Fibroblast of lung (primary cell): ENCODE data around the gene RNF115. TPM values are rescaled to one million over a fixed set of nuclear protein-coding genes. Genes with fewer than 3 reads are reported as not detected.

Experiments
- DNase-seq, 2 donors: peaks; one replicate each; pipeline versions ENCODE4 v3.0.0 to v3.0.0-alpha.2; 2010; ENCODE audit warnings: low read depth in 2 of 2
- H2AFZ ChIP-seq: 2 replicates; pipeline ENCODE4 v1.5.1; 2012; ENCODE audit warnings: low read length, control low read depth, inconsistent platforms
- H3K27ac ChIP-seq: 2 replicates; pipeline ENCODE4 v1.5.1; 2011; ENCODE audit warnings: low read length, control low read depth; ENCODE audit not compliant: insufficient read depth
- H3K27me3 ChIP-seq: 2 replicates; pipeline ENCODE4 v1.5.1; 2011; ENCODE audit warnings: mild to moderate bottlenecking, low read length; ENCODE audit not compliant: control insufficient read depth, insufficient read depth
- H3K36me3 ChIP-seq: 2 replicates; pipeline ENCODE4 v1.5.1; 2011; ENCODE audit warnings: low read length; ENCODE audit not compliant: control insufficient read depth, insufficient read depth
- H3K4me1 ChIP-seq: 2 replicates; pipeline ENCODE4 v1.5.1; 2011; ENCODE audit warnings: low read length; ENCODE audit not compliant: control insufficient read depth, insufficient read depth; ENCODE audit errors: extremely low read depth
- H3K4me2 ChIP-seq: 2 replicates; pipeline ENCODE4 v1.5.1; 2011; ENCODE audit warnings: low read length, control low read depth; ENCODE audit not compliant: insufficient read depth; ENCODE audit errors: extremely low read depth
- H3K4me3 ChIP-seq, 4 experiments: fragments of 200-600 bp in 1 of 4; sonication (generic) in 1 of 4; replicated peaks in 1 of 4; 2 replicates each; pipeline ENCODE4 v1.5.1; 2011 to 2016; ENCODE audit warnings: low read length in 4 of 4, low read depth in 3 of 4, mild to moderate bottlenecking in 3 of 4, control low read depth in 2 of 4, inconsistent platforms in 1 of 4, mixed read lengths in 1 of 4; ENCODE audit not compliant: insufficient read depth in 1 of 4; ENCODE audit errors: control extremely low read depth in 1 of 4
- H3K79me2 ChIP-seq: 2 replicates; pipeline ENCODE4 v1.5.1; 2012; ENCODE audit warnings: mild to moderate bottlenecking, low read length, inconsistent platforms; ENCODE audit not compliant: control insufficient read depth, insufficient read depth
- H3K9ac ChIP-seq: 2 replicates; pipeline ENCODE4 v1.5.1; 2011; ENCODE audit warnings: mild to moderate bottlenecking, low read length, control low read depth; ENCODE audit not compliant: insufficient read depth
- H3K9me3 ChIP-seq: 2 replicates; pipeline ENCODE4 v1.5.1; 2012; ENCODE audit warnings: low read depth, low read length; ENCODE audit not compliant: control insufficient read depth, insufficient read depth
- H4K20me1 ChIP-seq: 2 replicates; pipeline ENCODE4 v1.5.1; 2011; ENCODE audit warnings: low read length; ENCODE audit not compliant: control insufficient read depth, insufficient read depth; ENCODE audit errors: extremely low read depth
- CTCF ChIP-seq, 2 donors: IDR thresholded peaks in 1 of 2; conservative IDR thresholded peaks in 1 of 2; 1 replicate in 1 of 2; 2 replicates in 1 of 2; pipeline ENCODE4 v1.5.1; 2011 to 2012; ENCODE audit warnings: low read length in 2 of 2, control low read depth in 1 of 2, inconsistent platforms in 1 of 2, low read depth in 1 of 2, mild to moderate bottlenecking in 1 of 2
- EZH2 ChIP-seq: IDR thresholded peaks from 2 replicates; pipeline ENCODE4 v1.5.1; 2012; ENCODE audit warnings: low read length, control low read depth, mild to moderate bottlenecking; ENCODE audit errors: missing control alignments
- polyA plus RNA-seq, 2 donors: library from polyadenylated mRNA; depleted of rRNA in 1 of 2; stranded (reverse) in 1 of 2; unstranded in 1 of 2; fragments of >200 nt; gene quantifications; 2 replicates each; pipeline ENCODE4 v1.2.1, GENCODE V29; 2011 to 2012; ENCODE audit warnings: missing spikeins in 1 of 2
- total RNA-seq: library from RNA; depleted of rRNA; stranded (reverse); fragments of >200 nt; gene quantifications from 2 replicates; pipeline ENCODE4 v1.2.1, GENCODE V29; 2014

Gene RNF115
- total and polyA plus RNA-seq, 2 donors (not counting 1 experiment from before 2014, with no cell fraction given): 16.2 to 19.8 TPM

GRCh38 chr1:145855426-145855948, 31.6 kb upstream of the RNF115 start:
- Histone ChIP-seq H3K9me3 (no peaks in the 10 kb centered on the region), H3K36me3 (peaks cover 16% of the 10 kb centered on the region), H3K9ac (no peak overlapping the region), H3K27me3 (no peaks in the 10 kb centered on the region), H4K20me1 (no peaks in the 10 kb centered on the region), H3K4me3 (no peak overlapping the region), H3K4me2 (no peak overlapping the region), H3K79me2 (peaks cover 17% of the 10 kb centered on the region), H3K4me1 (peaks cover 8% of the 10 kb centered on the region), H3K27ac (no peak overlapping the region), H2AFZ (no peak overlapping the region)
- TF ChIP-seq CTCF (conservative IDR thresholded peaks at IDR 0.05 in 1 of 2, IDR thresholded peaks at IDR 0.05 in 1 of 2; ENCODE audit: low read depth in 1 of 2, low read length in 2 of 2): peak in 1 of 2 donors; percentile 10
- TF ChIP-seq EZH2: no peak
- no peak for DNase-seq

- Histone ChIP-seq H3K4me1 (peaks cover 15% of the 10 kb centered on the region), H3K36me3 (peaks cover 21% of the 10 kb centered on the region), H3K9me3 (no peaks in the 10 kb centered on the region), H3K27me3 (no peaks in the 10 kb centered on the region), H4K20me1 (no peaks in the 10 kb centered on the region), H2AFZ (no peak overlapping the region), H3K4me2 (peak overlapping the region; percentile 8), H3K27ac (no peak overlapping the region), H3K4me3 (no peak overlapping the region), H3K79me2 (no peaks in the 10 kb centered on the region), H3K9ac (no peak overlapping the region)
- no peak for TF ChIP-seq EZH2
- peak; percentile 30 to 44 for TF ChIP-seq CTCF (conservative IDR thresholded peaks at IDR 0.05 in 1 of 2, IDR thresholded peaks at IDR 0.05 in 1 of 2; ENCODE audit: low read depth in 1 of 2, low read length in 2 of 2)
- peak; percentile 49 to 88 for DNase-seq
Measured at GRCh38 chr1:145849356-145850160, 25.7 kb upstream of the RNF115 start.

GRCh38 chr1:145847827-145848226, 23.9 kb upstream of the RNF115 start:
- H3K27me3 ChIP-seq: no peaks in the 10 kb centered on the region
- H3K27ac ChIP-seq: no peak overlapping the region
- DNase-seq: no peak
- H3K79me2 ChIP-seq: no peaks in the 10 kb centered on the region
- no peak overlapping the region for H3K4me3 ChIP-seq
- H2AFZ ChIP-seq: no peak overlapping the region
- TF ChIP-seq EZH2 (no peak), CTCF (conservative IDR thresholded peaks at IDR 0.05 in 1 of 2, IDR thresholded peaks at IDR 0.05 in 1 of 2; ENCODE audit: low read depth in 1 of 2, low read length in 2 of 2) (no peak)
- H3K9me3 ChIP-seq: no peaks in the 10 kb centered on the region
- H3K4me2 ChIP-seq: no peak overlapping the region
- H3K36me3 ChIP-seq: peaks cover 20% of the 10 kb centered on the region
- H3K9ac ChIP-seq: no peak overlapping the region
- H3K4me1 ChIP-seq: peaks cover 15% of the 10 kb centered on the region
- no peaks in the 10 kb centered on the region for H4K20me1 ChIP-seq
